ENCODE measurements around the gene SPIRE1. TPM values are rescaled to one million over a fixed set of nuclear protein-coding genes. Genes with fewer than 3 reads are reported as not detected.

Gene SPIRE1
- total RNA-seq, 2 donors from 2014 or later = 21.9 to 23.6 TPM

GRCh38 chr18:12701161-12701560 lies 43.3 kb upstream of the SPIRE1 start:
- Histone ChIP-seq H3K4me1 (replicated peaks) (peaks cover 8% of the 10 kb centered on the region), H3K9me3 (no peaks in the 10 kb centered on the region), H3K4me3 (no peak overlapping the region), H3K27ac (no peak overlapping the region), H3K27me3 (replicated peaks; ENCODE audit: insufficient read depth) (no peaks in the 10 kb centered on the region), H3K36me3 (no peaks in the 10 kb centered on the region)
- no peak for DNase-seq (ENCODE audit: low spot score)
- intact Hi-C loops (cut with DNase I) = loop anchor here (5.0 kb wide), 1 partner anchor 44 kb away; the partner anchor contains the start of gene SPIRE1
- TF ChIP-seq, protein P1, sequence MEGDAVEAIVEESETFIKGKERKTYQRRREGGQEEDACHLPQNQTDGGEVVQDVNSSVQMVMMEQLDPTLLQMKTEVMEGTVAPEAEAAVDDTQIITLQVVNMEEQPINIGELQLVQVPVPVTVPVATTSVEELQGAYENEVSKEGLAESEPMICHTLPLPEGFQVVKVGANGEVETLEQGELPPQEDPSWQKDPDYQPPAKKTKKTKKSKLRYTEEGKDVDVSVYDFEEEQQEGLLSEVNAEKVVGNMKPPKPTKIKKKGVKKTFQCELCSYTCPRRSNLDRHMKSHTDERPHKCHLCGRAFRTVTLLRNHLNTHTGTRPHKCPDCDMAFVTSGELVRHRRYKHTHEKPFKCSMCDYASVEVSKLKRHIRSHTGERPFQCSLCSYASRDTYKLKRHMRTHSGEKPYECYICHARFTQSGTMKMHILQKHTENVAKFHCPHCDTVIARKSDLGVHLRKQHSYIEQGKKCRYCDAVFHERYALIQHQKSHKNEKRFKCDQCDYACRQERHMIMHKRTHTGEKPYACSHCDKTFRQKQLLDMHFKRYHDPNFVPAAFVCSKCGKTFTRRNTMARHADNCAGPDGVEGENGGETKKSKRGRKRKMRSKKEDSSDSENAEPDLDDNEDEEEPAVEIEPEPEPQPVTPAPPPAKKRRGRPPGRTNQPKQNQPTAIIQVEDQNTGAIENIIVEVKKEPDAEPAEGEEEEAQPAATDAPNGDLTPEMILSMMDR (IDR thresholded peaks at IDR 0.05) = no peak
- 78% methylated on average over 3 of the region's 3 CpGs for WGBS

DNA sequence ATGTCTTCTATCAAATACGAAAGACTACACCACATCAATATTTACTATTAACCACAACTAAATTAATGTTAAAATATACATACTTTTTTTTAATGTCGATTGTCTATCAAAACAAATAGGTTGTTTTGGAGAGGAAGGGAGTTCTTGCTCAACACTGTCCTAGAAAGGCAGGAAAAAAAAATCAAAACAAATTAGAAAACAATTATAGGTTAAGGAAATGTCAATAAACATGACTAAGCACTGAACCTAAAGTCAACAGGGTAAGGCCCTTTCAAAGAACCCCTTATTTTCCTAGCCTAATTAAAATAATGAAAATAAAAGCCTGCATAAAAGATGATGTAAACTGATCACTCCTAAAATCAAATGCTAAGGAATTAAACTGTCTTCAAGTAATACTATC lies 41.8 kb upstream of the SPIRE1 start:
- Histone ChIP-seq H3K27me3 (replicated peaks; ENCODE audit: insufficient read depth) (no peaks in the 10 kb centered on the region), H3K36me3 (no peaks in the 10 kb centered on the region), H3K4me1 (replicated peaks) (peaks cover 8% of the 10 kb centered on the region), H3K9me3 (no peaks in the 10 kb centered on the region), H3K4me3 (no peak overlapping the region), H3K27ac (no peak overlapping the region)
- TF ChIP-seq POLR2A (IDR thresholded peaks at IDR 0.05) (no peak), POLR2AphosphoS5 (IDR thresholded peaks at IDR 0.05) (no peak)
- TF ChIP-seq, protein P1 (IDR thresholded peaks at IDR 0.05) = no peak
- WGBS = 82% methylated on average over 2 of the region's 2 CpGs
- intact Hi-C loops (cut with DNase I) = loop anchor here (5.0 kb wide), 1 partner anchor 42 kb away; the partner anchor contains the start of gene SPIRE1
- DNase-seq (ENCODE audit: low spot score) = no peak

GRCh38 chr18:12694032-12694431 lies 36.1 kb upstream of the SPIRE1 start:
- TF ChIP-seq POLR2AphosphoS5 (IDR thresholded peaks at IDR 0.05) = no peak
- TF ChIP-seq, protein P1 (IDR thresholded peaks at IDR 0.05) = no peak
- TF ChIP-seq POLR2A (IDR thresholded peaks at IDR 0.05) = no peak
- intact Hi-C loops (cut with DNase I) = no loop called here
- H3K4me3 ChIP-seq = no peak overlapping the region
- 15% methylated on average over 2 of the region's 2 CpGs for WGBS
- no peak for DNase-seq (ENCODE audit: low spot score)
- H3K9me3 ChIP-seq = no peaks in the 10 kb centered on the region
- H3K27me3 ChIP-seq (replicated peaks; ENCODE audit: insufficient read depth) = no peaks in the 10 kb centered on the region
- H3K36me3 ChIP-seq = no peaks in the 10 kb centered on the region
- no peaks in the 10 kb centered on the region for H3K4me1 ChIP-seq (replicated peaks)
- H3K27ac ChIP-seq = no peak overlapping the region

DNA sequence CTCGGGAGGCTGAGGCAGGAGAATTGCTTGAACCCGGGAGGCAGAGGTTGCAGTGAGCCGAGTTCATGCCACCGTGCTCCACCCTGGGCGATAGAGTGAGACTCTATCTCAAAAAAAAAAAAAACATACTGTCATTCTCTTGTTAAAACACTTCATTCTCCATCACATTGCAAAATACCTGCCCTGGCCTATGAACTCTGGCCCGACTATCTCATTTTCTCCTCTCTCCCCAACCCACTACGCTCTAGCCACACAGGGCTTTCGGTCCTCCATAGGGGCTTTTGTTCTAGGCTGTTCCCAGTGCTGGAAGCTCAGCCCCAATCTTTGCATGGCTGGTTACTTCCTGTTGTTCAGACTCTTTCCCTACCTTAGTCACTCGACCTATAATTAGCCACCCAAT lies 34.3 kb upstream of the SPIRE1 start:
- intact Hi-C loops (cut with DNase I) = no loop called here
- 81% methylated on average over 9 of the region's 9 CpGs for WGBS
- no peak for DNase-seq (ENCODE audit: low spot score)
- H3K4me1 ChIP-seq (replicated peaks) = no peaks in the 10 kb centered on the region
- no peaks in the 10 kb centered on the region for H3K36me3 ChIP-seq
- no peak overlapping the region for H3K27ac ChIP-seq
- H3K4me3 ChIP-seq = no peak overlapping the region
- TF ChIP-seq POLR2AphosphoS5 (IDR thresholded peaks at IDR 0.05) = no peak
- no peak for TF ChIP-seq POLR2A (IDR thresholded peaks at IDR 0.05)
- TF ChIP-seq, protein P1 (IDR thresholded peaks at IDR 0.05) = no peak
- H3K9me3 ChIP-seq = no peaks in the 10 kb centered on the region
- no peaks in the 10 kb centered on the region for H3K27me3 ChIP-seq (replicated peaks; ENCODE audit: insufficient read depth)

DNA sequence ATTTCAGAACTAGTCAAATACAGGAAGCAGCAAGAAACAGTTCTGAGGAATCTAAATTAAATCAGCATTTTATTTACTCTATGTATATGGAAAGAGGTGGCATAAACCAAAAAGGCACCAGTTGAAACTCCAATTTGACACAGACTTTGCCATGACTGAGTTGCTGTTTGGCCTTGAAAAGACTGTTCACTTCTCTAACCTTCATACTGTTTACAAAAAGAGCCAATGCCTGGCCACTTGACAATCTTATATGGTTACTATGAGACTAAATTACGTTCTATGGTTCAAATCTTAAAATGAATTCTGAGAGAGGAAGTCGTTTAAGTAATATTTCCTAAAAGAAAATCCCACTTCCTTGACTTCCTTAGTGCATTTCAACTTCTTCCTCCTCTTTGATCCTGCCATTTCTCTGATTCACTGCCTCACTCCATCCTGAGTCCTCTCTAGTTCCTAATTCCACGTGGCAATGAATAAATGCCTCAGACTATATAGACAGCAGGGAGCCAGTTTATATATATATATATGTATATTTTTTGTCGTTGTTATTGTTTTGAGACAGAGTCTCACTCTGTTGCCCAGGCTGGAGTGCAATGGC lies 31.4 kb upstream of the SPIRE1 start:
- no peaks in the 10 kb centered on the region for H3K36me3 ChIP-seq
- intact Hi-C loops (cut with DNase I) = no loop called here
- H3K9me3 ChIP-seq = no peaks in the 10 kb centered on the region
- TF ChIP-seq, protein P1 (IDR thresholded peaks at IDR 0.05) = no peak
- TF ChIP-seq POLR2AphosphoS5 (IDR thresholded peaks at IDR 0.05) = no peak
- 85% methylated on average over 4 of the region's 4 CpGs for WGBS
- DNase-seq (ENCODE audit: low spot score) = no peak
- H3K4me3 ChIP-seq = no peak overlapping the region
- H3K4me1 ChIP-seq (replicated peaks) = no peaks in the 10 kb centered on the region
- H3K27ac ChIP-seq = no peak overlapping the region
- H3K27me3 ChIP-seq (replicated peaks; ENCODE audit: insufficient read depth) = no peaks in the 10 kb centered on the region

Data from prostate gland (tissue), 2 donors.